IMR-90 (cell line): Measurements from ENCODE around the gene NKAIN4. TPM values are rescaled to one million over a fixed set of nuclear protein-coding genes. Genes with fewer than 3 reads are reported as not detected.

Experiments
- ATAC-seq: fragments of 200-7000 bp; cut with Tn5 transposase; 2 replicates; pipeline ENCODE4 v1.9.1; 2020; ENCODE audit warnings: low read depth, mild to moderate bottlenecking, moderate library complexity
- BruUV-seq: library from RNA; stranded (reverse); fragments of 400-500 nt; replicated peaks from 2 replicates; lab custom pipeline; 2021; lab: Mats Ljungman, UMichigan
- CTCF ChIA-PET: fragments of 300-600 bp; formaldehyde crosslinking; extraction: SDS; loops from one replicate; lab custom pipeline; 2021; ENCODE audit warnings: antibody characterized with exemption; lab: Yijun Ruan, JAX
- POLR2A ChIA-PET: fragments of 300-600 bp; sonication (Branson Sonifier 250); formaldehyde crosslinking; loops from one replicate; lab custom pipeline; 2022; ENCODE audit warnings: antibody characterized with exemption; ENCODE audit not compliant: unreplicated experiment; lab: Charles Lee
- DNase-seq: peaks from one replicate; pipeline ENCODE4 v3.0.0; 2013
- H2AFZ ChIP-seq: replicated peaks from 2 replicates; pipeline ENCODE3; 2013; ENCODE audit warnings: low read length, mild to moderate bottlenecking; ENCODE audit not compliant: poor library complexity
- H2AK5ac ChIP-seq: 2 replicates; pipeline ENCODE4 v1.6.1; 2013; ENCODE audit warnings: low read depth, low read length, inconsistent platforms
- H2AK9ac ChIP-seq: replicated peaks from 2 replicates; pipeline ENCODE3; 2013; ENCODE audit warnings: mild to moderate bottlenecking, low read depth, low read length, moderate library complexity; ENCODE audit not compliant: poor library complexity
- H2BK120ac ChIP-seq: 2 replicates; pipeline ENCODE4 v1.6.1; 2013; ENCODE audit warnings: low read depth, low read length, inconsistent platforms
- H2BK15ac ChIP-seq: 3 replicates; pipeline ENCODE4 v1.6.1; 2013; ENCODE audit warnings: low read depth, low read length, inconsistent platforms
- H2BK20ac ChIP-seq: 2 replicates; pipeline ENCODE4 v1.6.1; 2013; ENCODE audit warnings: low read depth, mild to moderate bottlenecking, inconsistent platforms, low read length, moderate library complexity
- H2BK5ac ChIP-seq: 2 replicates; pipeline ENCODE4 v1.6.1; 2013; ENCODE audit warnings: mild to moderate bottlenecking, low read depth, low read length, inconsistent platforms; ENCODE audit not compliant: poor library complexity, severe bottlenecking
- H3K14ac ChIP-seq: replicated peaks from 2 replicates; pipeline ENCODE4 v1.6.1; 2013; ENCODE audit warnings: low read depth, low read length, inconsistent platforms
- H3K18ac ChIP-seq: 2 replicates; pipeline ENCODE4 v1.6.1; 2013; ENCODE audit warnings: low read depth, low read length, control low read depth
- H3K23ac ChIP-seq: 2 replicates; pipeline ENCODE4 v1.6.1; 2013; ENCODE audit warnings: low read depth, low read length, inconsistent platforms
- H3K27ac ChIP-seq: 2 replicates; pipeline ENCODE4 v1.5.1; 2013; ENCODE audit warnings: mild to moderate bottlenecking, control low read depth, low read length; ENCODE audit not compliant: insufficient read depth
- H3K27me3 ChIP-seq: 2 replicates; pipeline ENCODE4 v1.6.1; 2013; ENCODE audit warnings: low read length; ENCODE audit not compliant: control insufficient read depth, insufficient read depth
- H3K36me3 ChIP-seq: 2 replicates; pipeline ENCODE4 v1.6.1; 2013; ENCODE audit warnings: low read length, mixed read lengths; ENCODE audit not compliant: control insufficient read depth, insufficient read depth
- H3K4ac ChIP-seq: 2 replicates; pipeline ENCODE4 v1.6.1; 2013; ENCODE audit warnings: low read depth, low read length, inconsistent platforms
- H3K4me1 ChIP-seq: 2 replicates; pipeline ENCODE4 v1.6.1; 2013; ENCODE audit warnings: low read length, mixed read lengths; ENCODE audit not compliant: control insufficient read depth, insufficient read depth
- H3K4me2 ChIP-seq: 2 replicates; pipeline ENCODE4 v1.6.1; 2013; ENCODE audit warnings: low read depth, mild to moderate bottlenecking, control low read depth, low read length, moderate library complexity
- H3K4me3 ChIP-seq: 2 replicates; pipeline ENCODE4 v1.5.1; 2013; ENCODE audit warnings: low read depth, mild to moderate bottlenecking, control low read depth, low read length, moderate library complexity; ENCODE audit not compliant: insufficient read depth
- H3K56ac ChIP-seq: 2 replicates; pipeline ENCODE4 v1.6.1; 2013; ENCODE audit warnings: low read length, inconsistent platforms; ENCODE audit not compliant: insufficient read depth; ENCODE audit errors: extremely low read depth
- H3K79me1 ChIP-seq, 2 experiments: 2 replicates each; pipeline ENCODE4 v1.6.1; 2013; ENCODE audit warnings: low read length in 2 of 2, inconsistent platforms in 1 of 2, low read depth in 1 of 2
- H3K9ac ChIP-seq: 2 replicates; pipeline ENCODE4 v1.6.1; 2013; ENCODE audit warnings: low read depth, low read length, control low read depth
- H3K9me1 ChIP-seq: 2 replicates; pipeline ENCODE4 v1.6.1; 2013; ENCODE audit warnings: low read length, inconsistent platforms; ENCODE audit not compliant: insufficient read depth
- H3K9me3 ChIP-seq: 2 replicates; pipeline ENCODE4 v1.6.1; 2013; ENCODE audit warnings: low read length; ENCODE audit not compliant: control insufficient read depth, insufficient read depth
- H4K20me1 ChIP-seq: 2 replicates; pipeline ENCODE4 v1.6.1; 2013; ENCODE audit warnings: low read length, inconsistent platforms; ENCODE audit not compliant: insufficient read depth
- H4K5ac ChIP-seq: 2 replicates; pipeline ENCODE4 v1.6.1; 2013; ENCODE audit warnings: mild to moderate bottlenecking, low read depth, low read length, control low read depth
- H4K8ac ChIP-seq, 2 experiments: 2 replicates each; pipeline ENCODE4 v1.6.1; 2013; ENCODE audit warnings: low read depth in 2 of 2, low read length in 2 of 2, control low read depth in 1 of 2, inconsistent platforms in 1 of 2
- H4K91ac ChIP-seq: 2 replicates; pipeline ENCODE4 v1.6.1; 2013; ENCODE audit warnings: low read depth, low read length, inconsistent platforms; ENCODE audit not compliant: insufficient read depth
- CHD1 ChIP-seq: IDR thresholded peaks from 2 replicates; pipeline ENCODE4 v1.6.1; 2012; ENCODE audit warnings: low read depth, low read length, improper control_type of control experiment
- POLR2A ChIP-seq: IDR thresholded peaks from 2 replicates; pipeline ENCODE4 v1.6.1; 2012; ENCODE audit warnings: mild to moderate bottlenecking, low read depth, low read length
- RCOR1 ChIP-seq: IDR thresholded peaks from 2 replicates; pipeline ENCODE4 v1.6.1; 2012; ENCODE audit warnings: mild to moderate bottlenecking, low read length, improper control_type of control experiment; ENCODE audit not compliant: insufficient replicate concordance
- WGBS, 2 experiments: methylation state at CpG; one replicate each; pipeline versions ENCODE4 v1.1.5 to v1.1.7; 2013; ENCODE audit warnings: missing lambda C conversion rate in 2 of 2; ENCODE audit not compliant: insufficient read length in 1 of 2; ENCODE audit errors: extremely low coverage in 2 of 2; 5-methylcytosine and 5-hydroxymethylcytosine counted together
- dilution Hi-C: fragments of 300-500 bp; cut with HindIII; formaldehyde crosslinking; loops from one replicate; pipeline ENCODE4 v1.14.3; 2018; ENCODE audit warnings: low sequenced_read_pairs; ENCODE audit not compliant: unreplicated experiment
- in situ Hi-C: fragments of 300-500 bp; cut with MboI; formaldehyde crosslinking; loops from 3 replicates; pipeline ENCODE4 v1.14.3; 2019; ENCODE audit warnings: low sequenced_read_pairs, inconsistent platforms, mixed read lengths
- intact Hi-C: fragments of 100-400 bp; cut with micrococcal nuclease; formaldehyde crosslinking; loops from 2 replicates; pipeline ENCODE4 v1.10.0; 2022
- polyA plus RNA-seq, 3 experiments: library from polyadenylated mRNA; depleted of rRNA; stranded (reverse); fragments of >200 nt; gene quantifications; 2 replicates each; pipeline ENCODE4 v1.2.3, GENCODE V29; 2012; ENCODE audit warnings: low replicate concordance in 1 of 3
- total RNA-seq: library from RNA; depleted of rRNA; stranded (reverse); fragments of >200 nt; gene quantifications from 2 replicates; pipeline ENCODE4 v1.2.3, GENCODE V29; 2012

The NKAIN4 gene
- total and polyA plus RNA-seq, 2 of the 4 experiments (the other 2 are of a cell fraction), result not detected

DNA sequence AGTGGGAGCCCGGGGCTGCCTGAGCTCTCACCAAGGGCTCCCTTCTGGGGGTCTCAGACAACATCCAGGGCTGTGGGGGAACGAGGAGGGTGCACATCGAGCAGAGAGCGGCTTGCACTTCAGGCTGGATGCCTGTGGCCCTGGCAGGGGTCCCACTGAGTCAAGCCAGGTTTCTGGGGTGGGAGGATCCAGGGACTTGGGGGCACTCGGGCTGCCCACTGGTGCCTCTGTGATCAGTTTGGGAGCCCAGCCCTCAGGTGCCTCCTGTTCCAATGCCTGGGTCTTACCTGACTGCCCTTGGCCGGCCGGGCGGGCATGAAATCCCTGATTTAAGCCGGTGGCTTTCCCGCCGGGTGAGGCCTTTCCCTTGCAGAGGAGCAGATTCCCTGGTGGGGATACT is 39.2 kb upstream of the NKAIN4 start:
- in situ Hi-C loops, result no loop called here

More for the DNA sequence above, 39.2 kb upstream of the NKAIN4 start:
- Histone ChIP-seq H3K18ac (no peak overlapping the region), H3K27me3 (peaks cover 30% of the 10 kb centered on the region), H4K20me1 (peaks cover 42% of the 10 kb centered on the region), H3K36me3 (peaks cover 14% of the 10 kb centered on the region), H3K23ac (no peak overlapping the region), H3K4ac (no peak overlapping the region), H2BK20ac (no peak overlapping the region), H4K91ac (no peak overlapping the region), H3K4me2 (no peak overlapping the region), H3K27ac (no peak overlapping the region), H2BK15ac (no peak overlapping the region), H3K4me3 (no peak overlapping the region), H2BK120ac (no peak overlapping the region), H2AK9ac (no peak overlapping the region), H3K56ac (no peak overlapping the region), H3K14ac (no peak overlapping the region), H4K8ac (no peak overlapping the region), H3K9me1 (no peaks in the 10 kb centered on the region), H2AFZ (no peak overlapping the region), H3K4me1 (no peaks in the 10 kb centered on the region), H3K9me3 (no peaks in the 10 kb centered on the region), H2BK5ac (no peak overlapping the region), H3K79me1 (0 out of 4 replicates have a peak, but pooled peaks cover 0 to 10% of the 10 kb centered on the region in 2 experiments), H4K5ac (no peak overlapping the region), H2AK5ac (no peak overlapping the region), H3K9ac (no peak overlapping the region)
- intact Hi-C loops, result no loop called here
- TF ChIP-seq CHD1, result no peak
- TF ChIP-seq RCOR1, result no peak
- no peak for TF ChIP-seq POLR2A
- POLR2A ChIA-PET, result no interaction called here
- dilution Hi-C loops, result no loop called here
- DNase-seq (no peak), ATAC-seq (no peak)
- 42% methylated on average over 3 of the region's 11 CpGs; no CpG with 5 or more reads in 1 of the 2 experiments for WGBS, 2 experiments
- BruUV-seq, result no TSS peak
- CTCF ChIA-PET, result no interaction called here
